K562 (cell line): ENCODE measurements around the gene OTOG. TPM values are rescaled to one million over a fixed set of nuclear protein-coding genes. Genes with fewer than 3 reads are reported as not detected.

Experiments used
- ATAC-seq: fragments of 200-7000 bp; cut with Tn5 transposase; 3 replicates; pipeline ENCODE4 v1.9.1; 2020; ENCODE audit warnings: moderate library complexity
- BruUV-seq: library from RNA; stranded (reverse); fragments of 400-500 nt; replicated peaks from 2 replicates; lab custom pipeline; 2021; lab: Mats Ljungman, UMichigan
- CTCF ChIA-PET: fragments of 300-600 bp; formaldehyde crosslinking; extraction: SDS; loops from one replicate; lab custom pipeline; 2021; ENCODE audit warnings: low intra/inter-chr PET ratio; lab: Yijun Ruan, JAX
- POLR2A ChIA-PET: fragments of 300-600, 350-650 bp; sonication (Branson Sonifier 250); formaldehyde crosslinking; extraction: SDS; loops from one replicate; lab custom pipeline; 2021; ENCODE audit warnings: antibody characterized with exemption, inconsistent platforms; lab: Yijun Ruan, JAX
- DNase-seq, 4 experiments: peaks; one replicate each; pipeline versions ENCODE4 v3.0.0 to v3.0.0-alpha.2; 2011 to 2018; ENCODE audit warnings: low spot score in 3 of 4, mixed read lengths in 3 of 4; ENCODE audit errors: extremely low read depth in 1 of 4
- FAIRE-seq: peaks from 2 replicates; lab custom pipeline; 2011; peaks lifted over from hg19 to GRCh38; lab: Jason Lieb, UNC
- H2AFZ ChIP-seq: 2 replicates; pipeline ENCODE4 v1.6.0; 2011; ENCODE audit warnings: low read depth, low read length, control low read depth, inconsistent platforms
- H3K27ac ChIP-seq: fragments of 200-600 bp; 3 replicates; pipeline ENCODE4 v1.8.0; 2011; ENCODE audit warnings: low read depth, mild to moderate bottlenecking, control low read depth, inconsistent platforms, low read length, moderate library complexity, mixed read lengths; ENCODE audit errors: extremely low read depth
- H3K27me3 ChIP-seq, 2 experiments: fragments of 300-600 bp in 1 of 2; 2 replicates in 1 of 2; 3 replicates in 1 of 2; pipeline versions ENCODE4 v1.6.0 to v1.8.0; 2011; ENCODE audit warnings: inconsistent platforms in 2 of 2, low read length in 2 of 2, mild to moderate bottlenecking in 1 of 2, mixed read lengths in 1 of 2, moderate library complexity in 1 of 2; ENCODE audit not compliant: control insufficient read depth in 2 of 2, insufficient read depth in 2 of 2
- H3K36me3 ChIP-seq: fragments of 300-600 bp; 3 replicates; pipeline ENCODE4 v1.8.0; 2011; ENCODE audit warnings: mild to moderate bottlenecking, low read length, inconsistent platforms; ENCODE audit not compliant: control insufficient read depth, insufficient read depth
- H3K4me1 ChIP-seq, 2 experiments: fragments of 200-600 bp in 1 of 2; replicated peaks in 1 of 2; 2 replicates in 1 of 2; 3 replicates in 1 of 2; pipeline versions ENCODE4 v1.5.1 to v1.8.0; 2011; ENCODE audit warnings: inconsistent platforms in 2 of 2, low read length in 2 of 2, mild to moderate bottlenecking in 1 of 2, mixed read lengths in 1 of 2, moderate library complexity in 1 of 2; ENCODE audit not compliant: control insufficient read depth in 2 of 2, insufficient read depth in 2 of 2
- H3K4me2 ChIP-seq: 2 replicates; pipeline ENCODE4 v1.6.1; 2011; ENCODE audit warnings: low read length, control low read depth, inconsistent platforms, mixed read lengths; ENCODE audit not compliant: insufficient read depth
- H3K4me3 ChIP-seq: fragments of 200-600 bp; sonication (generic), shearing (Covaris generic); 2 replicates; pipeline ENCODE4 v1.5.1; 2016; ENCODE audit warnings: control low read depth, inconsistent platforms
- H3K79me2 ChIP-seq: fragments of 200-600 bp; 3 replicates; pipeline ENCODE4 v1.8.0; 2011; ENCODE audit warnings: low read length, inconsistent platforms; ENCODE audit not compliant: control insufficient read depth, insufficient read depth
- H3K9ac ChIP-seq, 2 experiments: 2 replicates each; pipeline versions ENCODE4 v1.6.0 to v1.6.1; 2011; ENCODE audit warnings: low read depth in 2 of 2, low read length in 2 of 2, control low read depth in 1 of 2, inconsistent platforms in 1 of 2, mild to moderate bottlenecking in 1 of 2, mixed read lengths in 1 of 2; ENCODE audit not compliant: insufficient read depth in 1 of 2
- H3K9me1 ChIP-seq: one replicate; pipeline ENCODE4 v1.6.0; 2011; ENCODE audit warnings: inconsistent platforms, mild to moderate bottlenecking, low read length, moderate library complexity; ENCODE audit not compliant: control insufficient read depth, insufficient read depth
- H3K9me3 ChIP-seq: replicated peaks from 2 replicates; pipeline ENCODE4 v1.5.1; 2011; ENCODE audit warnings: low read depth, low read length, inconsistent platforms; ENCODE audit not compliant: control insufficient read depth, insufficient read depth
- H4K20me1 ChIP-seq: replicated peaks from 2 replicates; pipeline ENCODE4 v1.6.1; 2011; ENCODE audit warnings: low read length, inconsistent platforms, mixed read lengths; ENCODE audit not compliant: control insufficient read depth, insufficient read depth
- ASH1L ChIP-seq: fragments of 450-650 bp; IDR thresholded peaks from 2 replicates; pipeline ENCODE4 v1.6.1; 2018; ENCODE audit warnings: borderline replicate concordance, mild to moderate bottlenecking, low read depth; ENCODE audit not compliant: partially characterized antibody
- CBX3 ChIP-seq, 2 experiments: IDR thresholded peaks; 1 replicate in 1 of 2; 2 replicates in 1 of 2; pipeline ENCODE4 v1.6.1; 2012; ENCODE audit warnings: inconsistent platforms in 2 of 2, low read length in 2 of 2, borderline replicate concordance in 1 of 2, control low read depth in 1 of 2
- EP400 ChIP-seq: fragments of 450-650 bp; IDR thresholded peaks from 2 replicates; pipeline ENCODE4 v1.6.1; 2017; ENCODE audit warnings: antibody characterized with exemption, mild to moderate bottlenecking, moderate library complexity
- GABPB2 ChIP-seq: fragments of 250-450 bp; sonication (Bioruptor Pico); conservative IDR thresholded peaks from 2 replicates; pipeline ENCODE4 v1.5.1; 2021; ENCODE audit warnings: mild to moderate bottlenecking
- KDM5B ChIP-seq: fragments of 200-600 bp; sonication (generic); IDR thresholded peaks from 2 replicates; pipeline ENCODE4 v1.6.1; 2012; ENCODE audit warnings: low read depth, mild to moderate bottlenecking, moderate library complexity, low read length, control low read depth, inconsistent platforms; ENCODE audit not compliant: insufficient replicate concordance
- MYNN ChIP-seq, 2 experiments: sonication (generic); formaldehyde crosslinking in 1 of 2; IDR thresholded peaks; 2 replicates each; pipeline versions ENCODE4 v1.5.0 to v1.6.1; 2016 to 2020; ENCODE audit warnings: antibody characterized with exemption in 1 of 2, missing genetic modification reagents in 1 of 2
- NFRKB ChIP-seq: fragments of 450-650 bp; IDR thresholded peaks from 2 replicates; pipeline ENCODE4 v1.6.1; 2016; ENCODE audit warnings: low read depth
- ZBTB12 ChIP-seq: fragments of 250-450 bp; sonication (Bioruptor Pico); IDR thresholded peaks from 2 replicates; pipeline ENCODE4 v1.4.0; 2020
- ZFX ChIP-seq: sonication (generic); formaldehyde crosslinking; IDR thresholded peaks from 2 replicates; pipeline ENCODE4 v1.8.0; 2022; ENCODE audit warnings: mild to moderate bottlenecking, missing genetic modification reagents, moderate library complexity
- ZNF324 ChIP-seq: fragments of 250-450 bp; sonication (Bioruptor Pico); IDR thresholded peaks from 2 replicates; pipeline ENCODE4 v1.4.0; 2020; ENCODE audit warnings: mild to moderate bottlenecking
- WGBS: fragments of 100-300 bp; shearing (Covaris generic); methylation state at CpG from one replicate; pipeline ENCODE4 v1.1.6; 2016; ENCODE audit warnings: low coverage, mixed read lengths; ENCODE audit not compliant: insufficient coverage; ENCODE audit errors: missing lambda C conversion rate; 5-methylcytosine and 5-hydroxymethylcytosine counted together
- in situ Hi-C: fragments of 300-500 bp; cut with MboI; formaldehyde crosslinking; loops from 4 replicates; pipeline ENCODE4 v1.15.0; 2018; ENCODE audit warnings: inconsistent platforms, mixed read lengths
- intact Hi-C: fragments of 100-400 bp; cut with micrococcal nuclease; formaldehyde crosslinking; loops from 2 replicates; pipeline ENCODE4 v1.14.2; 2022
- polyA plus RNA-seq, 8 experiments: library from polyadenylated mRNA; depleted of rRNA in 4 of 8; stranded (reverse) in 5 of 8; unstranded in 3 of 8; fragments of >200 nt; fragmentation: Nextera tagmentation in 2 of 8; fragmentation: Illumina TruSeq in 1 of 8; extraction: Ambion mirVana in 2 of 8; extraction: Trizol in 1 of 8; gene quantifications; 2 replicates each; pipeline versions ENCODE4 v1.2.1 to v1.2.3, GENCODE V29; 2011 to 2014; ENCODE audit warnings: inconsistent platforms in 1 of 8, missing spikeins in 1 of 8
- total RNA-seq, 7 experiments: library from RNA; depleted of rRNA in 6 of 7; stranded (reverse); fragments of >200 nt in 6 of 7; fragmentation: Illumina TruSeq in 2 of 7; extraction: Trizol in 2 of 7; gene quantifications; 2 replicates each; pipeline versions ENCODE4 v1.2.1 to v1.2.3, GENCODE V29; 2011 to 2021; ENCODE audit warnings: low replicate concordance in 1 of 7
- TF ChIP-seq, protein P1 (sequence below): IDR thresholded peaks from 2 replicates; pipeline ENCODE4 v1.6.1; 2011; ENCODE audit warnings: borderline replicate concordance, low read depth, mild to moderate bottlenecking, moderate library complexity, low read length; ENCODE audit not compliant: insufficient read depth, poor library complexity, severe bottlenecking
- TF ChIP-seq, protein P2 (sequence below): fragments of 250-450 bp; sonication (Bioruptor Pico); IDR thresholded peaks from 2 replicates; pipeline ENCODE4 v1.5.0; 2021; ENCODE audit warnings: mild to moderate bottlenecking, borderline replicate concordance

OTOG gene
- total and polyA plus RNA-seq, 9 of the 15 experiments (the other 6 are each of a cell fraction or from before 2014, with no cell fraction given): not detected

DNA sequence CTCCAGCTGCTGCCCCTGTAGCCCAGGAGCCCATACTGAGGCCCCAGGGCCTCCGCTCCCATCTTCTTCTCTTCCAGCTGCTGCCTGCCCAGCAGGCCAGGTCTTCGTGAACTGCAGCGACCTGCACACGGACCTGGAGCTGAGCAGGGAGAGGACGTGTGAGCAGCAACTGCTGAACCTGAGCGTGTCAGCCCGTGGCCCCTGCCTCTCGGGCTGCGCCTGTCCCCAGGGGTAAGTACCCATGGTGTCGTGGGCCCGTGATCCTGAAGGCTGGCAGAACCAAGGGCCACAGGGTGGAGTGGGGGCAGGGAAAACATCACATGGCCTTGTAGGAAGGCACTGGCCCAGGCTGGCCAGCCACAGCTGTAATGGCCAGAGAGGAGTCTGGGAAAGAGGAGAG lies 31.2 kb downstream of the OTOG start:
- Histone ChIP-seq H4K20me1 (peaks cover 4% of the 10 kb centered on the region; the same call in 1 of the 2 replicates), H3K79me2 (no peaks in the 10 kb centered on the region), H3K36me3 (no peaks in the 10 kb centered on the region), H3K4me2 (no peak overlapping the region), H3K9me3 (no peaks in the 10 kb centered on the region), H2AFZ (no peak overlapping the region), H3K4me1 (no peaks in the 10 kb centered on the region), H3K9me1 (no peaks in the 10 kb centered on the region), H3K27ac (no peak overlapping the region), H3K27me3 (peaks cover 5 to 38% of the 10 kb centered on the region in 2 experiments; a peak in 3 of 5 replicates), H3K4me3 (no peak overlapping the region), H3K9ac (no peak overlapping the region)
- no peak for FAIRE-seq
- no peak for DNase-seq
- POLR2A ChIA-PET: interaction anchor here (0.5 to 0.7 kb wide), 2 partner anchors 13 to 34 kb away, joined by 3 to 5 read pairs; no protein-coding TSS in a partner anchor
- intact Hi-C loops (no loop called here), in situ Hi-C loops (no loop called here)
- WGBS: 5% methylated on average over 9 of the region's 11 CpGs
- ATAC-seq: no peak
- CTCF ChIA-PET: no interaction called here
- no TSS peak for BruUV-seq
- TF ChIP-seq CBX3 (IDR thresholded peaks at IDR 0.05; ENCODE audit: borderline replicate concordance in 1 of 2, low read length in 2 of 2) (no peak), EP400 (no peak), KDM5B (no peak), GABPB2 (no peak), ASH1L (no peak), ZFX (no peak), MYNN (IDR thresholded peaks at IDR 0.05) (no peak), MYNN (CRISPR knock-in tag; IDR thresholded peaks at IDR 0.05) (no peak), ZNF324 (CRISPR knock-in tag) (no peak), NFRKB (no peak), ZBTB12 (no peak)
- TF ChIP-seq, protein P1, sequence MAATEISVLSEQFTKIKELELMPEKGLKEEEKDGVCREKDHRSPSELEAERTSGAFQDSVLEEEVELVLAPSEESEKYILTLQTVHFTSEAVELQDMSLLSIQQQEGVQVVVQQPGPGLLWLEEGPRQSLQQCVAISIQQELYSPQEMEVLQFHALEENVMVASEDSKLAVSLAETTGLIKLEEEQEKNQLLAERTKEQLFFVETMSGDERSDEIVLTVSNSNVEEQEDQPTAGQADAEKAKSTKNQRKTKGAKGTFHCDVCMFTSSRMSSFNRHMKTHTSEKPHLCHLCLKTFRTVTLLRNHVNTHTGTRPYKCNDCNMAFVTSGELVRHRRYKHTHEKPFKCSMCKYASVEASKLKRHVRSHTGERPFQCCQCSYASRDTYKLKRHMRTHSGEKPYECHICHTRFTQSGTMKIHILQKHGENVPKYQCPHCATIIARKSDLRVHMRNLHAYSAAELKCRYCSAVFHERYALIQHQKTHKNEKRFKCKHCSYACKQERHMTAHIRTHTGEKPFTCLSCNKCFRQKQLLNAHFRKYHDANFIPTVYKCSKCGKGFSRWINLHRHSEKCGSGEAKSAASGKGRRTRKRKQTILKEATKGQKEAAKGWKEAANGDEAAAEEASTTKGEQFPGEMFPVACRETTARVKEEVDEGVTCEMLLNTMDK: no peak
- TF ChIP-seq, protein P2, sequence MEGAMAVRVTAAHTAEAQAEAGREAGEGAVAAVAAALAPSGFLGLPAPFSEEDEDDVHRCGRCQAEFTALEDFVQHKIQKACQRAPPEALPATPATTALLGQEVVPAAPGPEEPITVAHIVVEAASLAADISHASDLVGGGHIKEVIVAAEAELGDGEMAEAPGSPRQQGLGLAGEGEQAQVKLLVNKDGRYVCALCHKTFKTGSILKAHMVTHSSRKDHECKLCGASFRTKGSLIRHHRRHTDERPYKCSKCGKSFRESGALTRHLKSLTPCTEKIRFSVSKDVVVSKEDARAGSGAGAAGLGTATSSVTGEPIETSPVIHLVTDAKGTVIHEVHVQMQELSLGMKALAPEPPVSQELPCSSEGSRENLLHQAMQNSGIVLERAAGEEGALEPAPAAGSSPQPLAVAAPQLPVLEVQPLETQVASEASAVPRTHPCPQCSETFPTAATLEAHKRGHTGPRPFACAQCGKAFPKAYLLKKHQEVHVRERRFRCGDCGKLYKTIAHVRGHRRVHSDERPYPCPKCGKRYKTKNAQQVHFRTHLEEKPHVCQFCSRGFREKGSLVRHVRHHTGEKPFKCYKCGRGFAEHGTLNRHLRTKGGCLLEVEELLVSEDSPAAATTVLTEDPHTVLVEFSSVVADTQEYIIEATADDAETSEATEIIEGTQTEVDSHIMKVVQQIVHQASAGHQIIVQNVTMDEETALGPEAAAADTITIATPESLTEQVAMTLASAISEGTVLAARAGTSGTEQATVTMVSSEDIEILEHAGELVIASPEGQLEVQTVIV: no peak
